Fibroblast of the aortic adventitia (primary cell): ENCODE results near the gene ZNF860. TPM values are rescaled to one million over a fixed set of nuclear protein-coding genes. Genes with fewer than 3 reads are reported as not detected.

Experiments
- small RNA-seq: library from RNA; depleted of rRNA; stranded (forward); fragments of <200 nt; gene quantifications from one replicate; pipeline ENCODE3, GENCODE V24; 2012
- total RNA-seq: library from RNA; depleted of rRNA; stranded (reverse); fragments of >200 nt; gene quantifications from 2 replicates; pipeline ENCODE4 v1.2.3, GENCODE V29; 2012; ENCODE audit warnings: low replicate concordance

The ZNF860 gene
- total RNA-seq, 1 donor, result 1.2 TPM

Small RNA genes lying within 50 kb of the gene (small RNA-seq; reads per million reads assigned to genes)
- not detected for gene RF00402

Other genes starting within 250 kb of the ZNF860 start
- gene OSBPL10, start 488 bp upstream of the ZNF860 start, total RNA-seq, result 6.7 and 15.0 TPM in 2 replicates
- gene GPD1L, start 124.9 kb downstream of the ZNF860 start, total RNA-seq, result 8.5 and 10.3 TPM in 2 replicates